22Rv1 (cell line): ENCODE measurements around the gene SAMD13.

Experiments
- ZFX ChIP-seq: fragments of 450-650 bp; IDR thresholded peaks from 2 replicates; pipeline ENCODE4 v1.6.1; 2017; ENCODE audit warnings: antibody characterized with exemption, borderline replicate concordance
- TF ChIP-seq, protein P1 (sequence below): fragments of 450-650 bp; IDR thresholded peaks from 2 replicates; pipeline ENCODE4 v1.5.1; 2017; ENCODE audit warnings: mild to moderate bottlenecking

DNA sequence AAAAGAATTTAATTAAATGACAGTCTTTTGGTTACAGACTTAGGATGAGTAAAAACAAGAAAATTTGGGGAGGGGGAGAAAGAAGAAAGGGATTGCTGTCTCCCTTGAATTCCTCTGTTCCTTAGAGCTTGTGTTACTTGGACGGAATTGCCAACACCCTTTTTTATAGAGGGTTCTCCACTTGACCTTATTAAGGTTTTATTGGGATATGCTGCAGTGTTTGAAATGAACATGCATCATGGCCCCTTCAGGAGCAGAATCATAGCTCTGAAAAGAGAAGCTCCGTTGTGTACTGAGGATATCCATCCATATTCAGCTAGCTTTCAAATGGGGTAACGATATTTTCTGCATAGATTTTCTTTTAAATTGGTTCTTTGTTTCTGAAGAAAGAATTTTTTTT lies 48.6 kb downstream of the SAMD13 start:
- TF ChIP-seq, protein P1, sequence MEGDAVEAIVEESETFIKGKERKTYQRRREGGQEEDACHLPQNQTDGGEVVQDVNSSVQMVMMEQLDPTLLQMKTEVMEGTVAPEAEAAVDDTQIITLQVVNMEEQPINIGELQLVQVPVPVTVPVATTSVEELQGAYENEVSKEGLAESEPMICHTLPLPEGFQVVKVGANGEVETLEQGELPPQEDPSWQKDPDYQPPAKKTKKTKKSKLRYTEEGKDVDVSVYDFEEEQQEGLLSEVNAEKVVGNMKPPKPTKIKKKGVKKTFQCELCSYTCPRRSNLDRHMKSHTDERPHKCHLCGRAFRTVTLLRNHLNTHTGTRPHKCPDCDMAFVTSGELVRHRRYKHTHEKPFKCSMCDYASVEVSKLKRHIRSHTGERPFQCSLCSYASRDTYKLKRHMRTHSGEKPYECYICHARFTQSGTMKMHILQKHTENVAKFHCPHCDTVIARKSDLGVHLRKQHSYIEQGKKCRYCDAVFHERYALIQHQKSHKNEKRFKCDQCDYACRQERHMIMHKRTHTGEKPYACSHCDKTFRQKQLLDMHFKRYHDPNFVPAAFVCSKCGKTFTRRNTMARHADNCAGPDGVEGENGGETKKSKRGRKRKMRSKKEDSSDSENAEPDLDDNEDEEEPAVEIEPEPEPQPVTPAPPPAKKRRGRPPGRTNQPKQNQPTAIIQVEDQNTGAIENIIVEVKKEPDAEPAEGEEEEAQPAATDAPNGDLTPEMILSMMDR, result no peak
- TF ChIP-seq ZFX, result no peak
